SK-N-SH treated with all-trans-retinoic acid at 6 μM for 48 hours (cell line): ENCODE measurements around the gene C8G.

Experiments
- ATAC-seq: fragments of 200-7000 bp; cut with Tn5 transposase; 3 replicates; pipeline ENCODE4 v1.9.1; 2020; ENCODE audit warnings: mild to moderate bottlenecking, moderate library complexity
- ARNTL ChIP-seq: fragments of 450-650 bp; formaldehyde crosslinking; IDR thresholded peaks from 2 replicates; pipeline ENCODE4 v1.5.0; 2020; ENCODE audit warnings: low read depth, mild to moderate bottlenecking, moderate library complexity, borderline replicate concordance
- BACH2 ChIP-seq: fragments of 250-450 bp; sonication (Bioruptor Pico); IDR thresholded peaks from 2 replicates; pipeline ENCODE4 v1.9.0; 2021; ENCODE audit warnings: mild to moderate bottlenecking, borderline replicate concordance
- CREB5 ChIP-seq: fragments of 250-450 bp; sonication (Bioruptor Pico); IDR thresholded peaks from 2 replicates; pipeline ENCODE4 v1.5.1; 2020; ENCODE audit warnings: low read depth, mild to moderate bottlenecking, moderate library complexity
- CSDC2 ChIP-seq: fragments of 250-450 bp; sonication (Bioruptor Pico); IDR thresholded peaks from 2 replicates; pipeline ENCODE4 v1.5.0; 2020; ENCODE audit warnings: mild to moderate bottlenecking, moderate library complexity
- ESRRG ChIP-seq: fragments of 250-450 bp; sonication (Bioruptor Pico); IDR thresholded peaks from 2 replicates; pipeline ENCODE4 v1.6.1; 2021; ENCODE audit warnings: mild to moderate bottlenecking
- ISL1 ChIP-seq: fragments of 250-450 bp; sonication (Bioruptor Pico); IDR thresholded peaks from 2 replicates; pipeline ENCODE4 v2.1.2; 2022; ENCODE audit warnings: mild to moderate bottlenecking, moderate library complexity
- OSR1 ChIP-seq: fragments of 250-450 bp; sonication (Bioruptor Pico); IDR thresholded peaks from 2 replicates; pipeline ENCODE4 v1.8.0; 2022; ENCODE audit warnings: moderate library complexity, mild to moderate bottlenecking, inconsistent platforms
- PATZ1 ChIP-seq: fragments of 250-450 bp; sonication (Bioruptor Pico); IDR thresholded peaks from 2 replicates; pipeline ENCODE4 v1.8.0; 2020; ENCODE audit warnings: mild to moderate bottlenecking, moderate library complexity, borderline replicate concordance
- POU6F1 ChIP-seq: fragments of 250-450 bp; sonication (Bioruptor Pico); IDR thresholded peaks from 2 replicates; pipeline ENCODE4 v1.8.0; 2021; ENCODE audit warnings: low read depth, mild to moderate bottlenecking, moderate library complexity, borderline replicate concordance
- PPARA ChIP-seq: fragments of 250-450 bp; sonication (Bioruptor Pico); IDR thresholded peaks from 2 replicates; pipeline ENCODE4 v1.5.0; 2020; ENCODE audit warnings: mild to moderate bottlenecking, borderline replicate concordance
- RARB ChIP-seq: fragments of 250-450 bp; sonication (Bioruptor Pico); IDR thresholded peaks from 2 replicates; pipeline ENCODE4 v1.8.0; 2021; ENCODE audit warnings: mild to moderate bottlenecking, moderate library complexity
- SNAI2 ChIP-seq: fragments of 250-450 bp; sonication (Bioruptor Pico); IDR thresholded peaks from 2 replicates; pipeline ENCODE4 v1.5.0; 2020; ENCODE audit warnings: mild to moderate bottlenecking, moderate library complexity
- TCF4 ChIP-seq: fragments of 250-450 bp; sonication (Bioruptor Pico); IDR thresholded peaks from 2 replicates; pipeline ENCODE4 v1.8.0; 2021; ENCODE audit warnings: mild to moderate bottlenecking, moderate library complexity, borderline replicate concordance
- TOX ChIP-seq: fragments of 250-450 bp; sonication (Bioruptor Pico); IDR thresholded peaks from 2 replicates; pipeline ENCODE4 v1.8.0; 2021; ENCODE audit warnings: mild to moderate bottlenecking, moderate library complexity, borderline replicate concordance
- ZC3H10 ChIP-seq: fragments of 250-450 bp; sonication (Bioruptor Pico); IDR thresholded peaks from 2 replicates; pipeline ENCODE4 v1.5.1; 2021; ENCODE audit warnings: mild to moderate bottlenecking, moderate library complexity
- ZFP3 ChIP-seq: fragments of 250-450 bp; sonication (Bioruptor Pico); IDR thresholded peaks from 2 replicates; pipeline ENCODE4 v1.5.0; 2020; ENCODE audit warnings: mild to moderate bottlenecking, moderate library complexity
- ZFP30 ChIP-seq: fragments of 450-650 bp; formaldehyde crosslinking; IDR thresholded peaks from 2 replicates; pipeline ENCODE4 v1.5.0; 2022; ENCODE audit warnings: mild to moderate bottlenecking, moderate library complexity
- ZNF565 ChIP-seq: fragments of 450-650 bp; formaldehyde crosslinking; conservative IDR thresholded peaks from 2 replicates; pipeline ENCODE4 v1.5.0; 2020; ENCODE audit warnings: low read depth, mild to moderate bottlenecking, moderate library complexity
- TF ChIP-seq, protein P1 (sequence below): fragments of 250-450 bp; sonication (Bioruptor Pico); IDR thresholded peaks from 2 replicates; pipeline ENCODE4 v1.5.1; 2021; ENCODE audit warnings: mild to moderate bottlenecking, moderate library complexity
- TF ChIP-seq, protein P2 (sequence below): fragments of 250-450 bp; sonication (Bioruptor Pico); IDR thresholded peaks from 2 replicates; pipeline ENCODE4 v1.5.0; 2020; ENCODE audit warnings: mild to moderate bottlenecking, moderate library complexity

C8G gene

GRCh38 chr9:136958898-136959850 is 14.1 kb downstream of the C8G start:
- ATAC-seq = no peak
- no peak for TF ChIP-seq SNAI2 (CRISPR knock-in tag)
- no peak for TF ChIP-seq ISL1 (CRISPR knock-in tag)
- TF ChIP-seq, protein P1, sequence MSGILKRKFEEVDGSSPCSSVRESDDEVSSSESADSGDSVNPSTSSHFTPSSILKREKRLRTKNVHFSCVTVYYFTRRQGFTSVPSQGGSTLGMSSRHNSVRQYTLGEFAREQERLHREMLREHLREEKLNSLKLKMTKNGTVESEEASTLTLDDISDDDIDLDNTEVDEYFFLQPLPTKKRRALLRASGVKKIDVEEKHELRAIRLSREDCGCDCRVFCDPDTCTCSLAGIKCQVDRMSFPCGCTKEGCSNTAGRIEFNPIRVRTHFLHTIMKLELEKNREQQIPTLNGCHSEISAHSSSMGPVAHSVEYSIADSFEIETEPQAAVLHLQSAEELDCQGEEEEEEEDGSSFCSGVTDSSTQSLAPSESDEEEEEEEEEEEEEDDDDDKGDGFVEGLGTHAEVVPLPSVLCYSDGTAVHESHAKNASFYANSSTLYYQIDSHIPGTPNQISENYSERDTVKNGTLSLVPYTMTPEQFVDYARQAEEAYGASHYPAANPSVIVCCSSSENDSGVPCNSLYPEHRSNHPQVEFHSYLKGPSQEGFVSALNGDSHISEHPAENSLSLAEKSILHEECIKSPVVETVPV = no peak
- TF ChIP-seq ZC3H10 (CRISPR knock-in tag) = no peak
- TF ChIP-seq PATZ1 (CRISPR knock-in tag) = no peak
- TF ChIP-seq CSDC2 (CRISPR knock-in tag) = no peak
- TF ChIP-seq, all 23 proteins: peak for 0

DNA sequence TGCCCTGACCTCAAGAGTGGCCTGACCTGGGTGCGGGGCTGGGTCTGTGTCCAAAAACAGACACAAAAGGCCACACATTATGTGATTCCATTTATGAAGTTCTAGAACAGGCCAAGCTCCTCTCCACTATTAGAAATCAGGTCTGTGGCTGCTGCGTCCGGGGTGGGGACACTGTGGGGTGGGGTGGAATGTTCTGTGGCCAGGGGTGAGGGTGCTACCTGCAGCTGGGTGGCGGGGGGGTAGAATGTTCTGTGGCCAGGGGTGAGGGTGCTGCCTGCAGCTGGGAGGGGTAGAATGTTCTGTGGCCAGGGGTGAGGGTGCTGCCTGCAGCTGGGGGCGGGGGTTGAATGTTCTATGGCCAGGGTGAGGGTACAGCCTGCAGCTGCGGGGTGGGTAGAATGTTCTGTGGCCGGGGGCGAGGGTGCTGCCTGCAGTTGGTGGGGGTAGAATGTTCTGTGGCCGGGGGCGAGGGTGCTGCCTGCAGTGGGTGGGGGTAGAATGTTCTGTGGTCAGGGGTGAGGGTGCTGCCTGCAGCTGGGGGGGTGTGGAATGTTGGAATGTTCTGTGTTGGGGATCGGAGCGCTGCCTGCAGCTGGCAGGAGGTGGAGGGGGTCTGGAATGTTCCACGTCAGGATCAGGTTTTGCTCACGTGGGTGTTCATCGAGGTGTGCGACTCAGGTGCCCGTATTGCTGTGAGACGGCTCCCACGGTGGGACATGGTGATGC is 15.3 kb downstream of the C8G start:
- ATAC-seq = no peak
- no peak for TF ChIP-seq SNAI2 (CRISPR knock-in tag)
- TF ChIP-seq ZFP3 = no peak
- TF ChIP-seq BACH2 (CRISPR knock-in tag) = no peak
- TF ChIP-seq ZC3H10 (CRISPR knock-in tag) = no peak
- TF ChIP-seq CREB5 (CRISPR knock-in tag) = no peak
- no peak for TF ChIP-seq ESRRG (CRISPR knock-in tag)
- TF ChIP-seq, protein P2, sequence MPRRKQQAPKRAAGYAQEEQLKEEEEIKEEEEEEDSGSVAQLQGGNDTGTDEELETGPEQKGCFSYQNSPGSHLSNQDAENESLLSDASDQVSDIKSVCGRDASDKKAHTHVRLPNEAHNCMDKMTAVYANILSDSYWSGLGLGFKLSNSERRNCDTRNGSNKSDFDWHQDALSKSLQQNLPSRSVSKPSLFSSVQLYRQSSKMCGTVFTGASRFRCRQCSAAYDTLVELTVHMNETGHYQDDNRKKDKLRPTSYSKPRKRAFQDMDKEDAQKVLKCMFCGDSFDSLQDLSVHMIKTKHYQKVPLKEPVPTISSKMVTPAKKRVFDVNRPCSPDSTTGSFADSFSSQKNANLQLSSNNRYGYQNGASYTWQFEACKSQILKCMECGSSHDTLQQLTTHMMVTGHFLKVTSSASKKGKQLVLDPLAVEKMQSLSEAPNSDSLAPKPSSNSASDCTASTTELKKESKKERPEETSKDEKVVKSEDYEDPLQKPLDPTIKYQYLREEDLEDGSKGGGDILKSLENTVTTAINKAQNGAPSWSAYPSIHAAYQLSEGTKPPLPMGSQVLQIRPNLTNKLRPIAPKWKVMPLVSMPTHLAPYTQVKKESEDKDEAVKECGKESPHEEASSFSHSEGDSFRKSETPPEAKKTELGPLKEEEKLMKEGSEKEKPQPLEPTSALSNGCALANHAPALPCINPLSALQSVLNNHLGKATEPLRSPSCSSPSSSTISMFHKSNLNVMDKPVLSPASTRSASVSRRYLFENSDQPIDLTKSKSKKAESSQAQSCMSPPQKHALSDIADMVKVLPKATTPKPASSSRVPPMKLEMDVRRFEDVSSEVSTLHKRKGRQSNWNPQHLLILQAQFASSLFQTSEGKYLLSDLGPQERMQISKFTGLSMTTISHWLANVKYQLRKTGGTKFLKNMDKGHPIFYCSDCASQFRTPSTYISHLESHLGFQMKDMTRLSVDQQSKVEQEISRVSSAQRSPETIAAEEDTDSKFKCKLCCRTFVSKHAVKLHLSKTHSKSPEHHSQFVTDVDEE (CRISPR knock-in tag) = no peak
- TF ChIP-seq CSDC2 (CRISPR knock-in tag) = no peak
- no peak for TF ChIP-seq PATZ1 (CRISPR knock-in tag)
- no peak for TF ChIP-seq ZNF565 (CRISPR knock-in tag)
- no peak for TF ChIP-seq OSR1 (CRISPR knock-in tag)
- TF ChIP-seq RARB = no peak
- TF ChIP-seq PPARA (CRISPR knock-in tag) = no peak

- no peak for ATAC-seq
- TF ChIP-seq, protein P2 (CRISPR knock-in tag) = no peak
- TF ChIP-seq POU6F1 (no peak), ZFP3 (no peak), TOX (no peak), BACH2 (CRISPR knock-in tag) (no peak), ARNTL (CRISPR knock-in tag) (no peak), ZFP30 (CRISPR knock-in tag) (no peak), PPARA (CRISPR knock-in tag) (no peak), ESRRG (CRISPR knock-in tag) (no peak), ISL1 (CRISPR knock-in tag) (no peak), RARB (no peak), TCF4 (no peak)
Observed at GRCh38 chr9:136960938-136961275, 15.9 kb downstream of the C8G start.
